HCT116 (cell line): ENCODE data around the gene GRXCR1. TPM values are rescaled to one million over a fixed set of nuclear protein-coding genes. Genes with fewer than 3 reads are reported as not detected.

ENCODE experiments used
- ATAC-seq: fragments of 200-7000 bp; cut with Tn5 transposase; 2 replicates; pipeline ENCODE4 v1.9.1; 2020; ENCODE audit warnings: mild to moderate bottlenecking, moderate library complexity
- BruUV-seq: library from RNA; stranded (reverse); fragments of 400-500 nt; replicated peaks from 2 replicates; lab custom pipeline; 2021; lab: Mats Ljungman, UMichigan
- CTCF ChIA-PET: fragments of 300-600 bp; sonication (Branson Sonifier 250); formaldehyde crosslinking; loops from one replicate; lab custom pipeline; 2021; ENCODE audit warnings: antibody characterized with exemption; lab: Charles Lee
- POLR2A ChIA-PET: fragments of 300-600, 350-600 bp; sonication (Branson Sonifier 250); formaldehyde crosslinking; loops from one replicate; lab custom pipeline; 2021; ENCODE audit warnings: antibody characterized with exemption; lab: Charles Lee
- RAD21 ChIA-PET, 2 experiments: fragments of 300-600 bp; sonication (Branson Sonifier 250); formaldehyde crosslinking; loops; one replicate each; lab custom pipeline; 2023; ENCODE audit warnings: low total read pairs in 2 of 2; ENCODE audit not compliant: uncharacterized antibody in 2 of 2, unreplicated experiment in 2 of 2, low non-redundant PET in 1 of 2; lab: Charles Lee
- DNase-seq: peaks from one replicate; pipeline ENCODE4 v3.0.0-alpha.2; 2010; ENCODE audit warnings: low read depth, low spot score
- H2AFZ ChIP-seq: fragments of 200-600 bp; shearing (Covaris generic), sonication (generic); 2 replicates; pipeline ENCODE4 v1.6.1; 2017; ENCODE audit warnings: low read depth, mixed run types, mixed read lengths, antibody characterized with exemption, low read length; ENCODE audit not compliant: poor library complexity, severe bottlenecking
- H3K27ac ChIP-seq: 2 replicates; pipeline ENCODE4 v1.5.1; 2012; ENCODE audit warnings: low read depth, low read length
- H3K27me3 ChIP-seq: fragments of 200-600 bp; sonication (generic); 2 replicates; pipeline ENCODE4 v1.6.1; 2016; ENCODE audit warnings: mixed run types, low read length, mixed read lengths; ENCODE audit not compliant: insufficient read depth
- H3K36me3 ChIP-seq, 2 experiments: fragments of 200-500 bp in 1 of 2; fragments of 200-600 bp in 1 of 2; sonication (Bioruptor generic) in 1 of 2; sonication (generic) in 1 of 2; 2 replicates each; pipeline versions ENCODE4 v1.5.1 to v1.6.1; 2014 to 2016; ENCODE audit warnings: low read length in 2 of 2, inconsistent platforms in 1 of 2, mixed read lengths in 1 of 2, mixed run types in 1 of 2; ENCODE audit not compliant: insufficient read depth in 2 of 2, control insufficient read depth in 1 of 2
- H3K4me1 ChIP-seq, 2 experiments: fragments of 200-600 bp in 1 of 2; sonication (generic) in 1 of 2; 2 replicates each; pipeline versions ENCODE4 v1.5.1 to v1.6.1; 2012 to 2017; ENCODE audit warnings: low read length in 2 of 2, inconsistent platforms in 1 of 2, mild to moderate bottlenecking in 1 of 2, mixed read lengths in 1 of 2, mixed run types in 1 of 2, moderate library complexity in 1 of 2; ENCODE audit not compliant: insufficient read depth in 2 of 2, control insufficient read depth in 1 of 2
- H3K4me2 ChIP-seq: fragments of 200-600 bp; sonication (generic); 2 replicates; pipeline ENCODE4 v1.6.1; 2017; ENCODE audit warnings: mixed run types, low read length, mixed read lengths
- H3K4me3 ChIP-seq, 2 experiments: fragments of 200-600 bp in 1 of 2; sonication (generic) in 1 of 2; replicated peaks in 1 of 2; 2 replicates each; pipeline ENCODE4 v1.5.1; 2011 to 2016; ENCODE audit warnings: low read length in 2 of 2, control low read depth in 1 of 2, low read depth in 1 of 2, mild to moderate bottlenecking in 1 of 2, mixed read lengths in 1 of 2, mixed run types in 1 of 2
- H3K79me2 ChIP-seq: fragments of 200-600 bp; sonication (generic); 2 replicates; pipeline ENCODE4 v1.6.1; 2017; ENCODE audit warnings: mild to moderate bottlenecking, mixed run types, low read length, moderate library complexity, mixed read lengths; ENCODE audit not compliant: insufficient read depth
- H3K9ac ChIP-seq: fragments of 200-600 bp; sonication (generic); 2 replicates; pipeline ENCODE4 v1.6.1; 2016; ENCODE audit warnings: low read length, mixed read lengths
- H3K9me2 ChIP-seq: fragments of 200-600 bp; sonication (generic), shearing (Covaris generic); 2 replicates; pipeline ENCODE4 v1.6.1; 2017; ENCODE audit warnings: mixed run types, mild to moderate bottlenecking, moderate library complexity; ENCODE audit not compliant: insufficient read depth
- H3K9me3 ChIP-seq, 2 experiments: fragments of 200-500 bp in 1 of 2; fragments of 200-600 bp in 1 of 2; sonication (Bioruptor generic) in 1 of 2; sonication (generic) in 1 of 2; 2 replicates each; pipeline ENCODE4 v1.6.1; 2014 to 2017; ENCODE audit warnings: low read length in 2 of 2, mixed read lengths in 2 of 2, inconsistent platforms in 1 of 2, low read depth in 1 of 2, mild to moderate bottlenecking in 1 of 2, mixed run types in 1 of 2, moderate library complexity in 1 of 2; ENCODE audit not compliant: control insufficient read depth in 1 of 2, insufficient read depth in 1 of 2
- H4K20me1 ChIP-seq: fragments of 200-600 bp; sonication (generic), shearing (Covaris generic); 2 replicates; pipeline ENCODE4 v1.6.1; 2017; ENCODE audit warnings: mixed run types, mild to moderate bottlenecking, moderate library complexity; ENCODE audit not compliant: insufficient read depth
- CBX3 ChIP-seq: IDR thresholded peaks from 2 replicates; pipeline ENCODE4 v1.6.1; 2012; ENCODE audit warnings: low read depth
- CEBPB ChIP-seq: IDR thresholded peaks from 2 replicates; pipeline ENCODE4 v1.6.1; 2012; ENCODE audit warnings: low read depth
- EGR1 ChIP-seq: IDR thresholded peaks from 2 replicates; pipeline ENCODE4 v1.6.1; 2012; ENCODE audit warnings: low read depth
- ELF1 ChIP-seq: IDR thresholded peaks from 2 replicates; pipeline ENCODE4 v1.6.1; 2012; ENCODE audit warnings: low read depth, borderline replicate concordance
- EZH2 ChIP-seq: fragments of 200-600 bp; sonication (generic); IDR thresholded peaks from 2 replicates; pipeline ENCODE4 v1.6.1; 2017; ENCODE audit warnings: antibody characterized with exemption, mixed run types
- FOSL1 ChIP-seq: IDR thresholded peaks from 2 replicates; pipeline ENCODE4 v1.6.1; 2012; ENCODE audit warnings: low read depth
- JUND ChIP-seq: IDR thresholded peaks from 2 replicates; pipeline ENCODE4 v1.6.1; 2012
- POLR2A ChIP-seq: IDR thresholded peaks from 2 replicates; pipeline ENCODE4 v1.7.0; 2011; ENCODE audit warnings: borderline replicate concordance; ENCODE audit not compliant: insufficient read depth, insufficient read length; ENCODE audit errors: extremely low read depth
- POLR2AphosphoS5 ChIP-seq: IDR thresholded peaks from 2 replicates; pipeline ENCODE4 v1.6.1; 2011; ENCODE audit warnings: mild to moderate bottlenecking, low read depth, low read length, moderate library complexity
- RAD21 ChIP-seq: IDR thresholded peaks from 2 replicates; pipeline ENCODE4 v1.6.1; 2012; ENCODE audit warnings: low read depth, mild to moderate bottlenecking
- SIN3A ChIP-seq: IDR thresholded peaks from 2 replicates; pipeline ENCODE4 v1.6.1; 2012; ENCODE audit warnings: low read depth
- SP1 ChIP-seq: IDR thresholded peaks from 2 replicates; pipeline ENCODE4 v1.6.1; 2012; ENCODE audit warnings: low read depth
- TCF7L2 ChIP-seq: IDR thresholded peaks from 2 replicates; pipeline ENCODE4 v1.7.0; 2011; ENCODE audit warnings: borderline replicate concordance, inconsistent platforms; ENCODE audit not compliant: insufficient read depth, insufficient read length; ENCODE audit errors: extremely low read depth
- ZFX ChIP-seq: fragments of 450-650 bp; IDR thresholded peaks from 2 replicates; pipeline ENCODE4 v1.6.1; 2017
- ZNF274 ChIP-seq: fragments of 200-500 bp; sonication (Bioruptor generic); IDR thresholded peaks from 2 replicates; pipeline ENCODE4 v1.6.1; 2014; ENCODE audit warnings: mild to moderate bottlenecking, low read depth, low read length, inconsistent platforms
- intact Hi-C: fragments of 100-400 bp; cut with micrococcal nuclease; formaldehyde crosslinking; loops from 2 replicates; pipeline ENCODE4 v1.10.0; 2022
- total RNA-seq: library from RNA; stranded (reverse); gene quantifications from one replicate; pipeline ENCODE4 v1.2.1, GENCODE V29; 2021; ENCODE audit not compliant: unreplicated experiment
- TF ChIP-seq, protein P1 (sequence below): IDR thresholded peaks from 2 replicates; pipeline ENCODE4 v1.6.1; 2011; ENCODE audit warnings: mild to moderate bottlenecking, low read length, moderate library complexity; ENCODE audit not compliant: insufficient replicate concordance; ENCODE audit errors: extremely low read depth
- TF ChIP-seq, protein P2 (sequence below): IDR thresholded peaks from 2 replicates; pipeline ENCODE4 v1.6.1; 2012
- TF ChIP-seq, protein P3 (sequence below): IDR thresholded peaks from 2 replicates; pipeline ENCODE4 v1.6.1; 2012
- TF ChIP-seq, protein P4 (sequence below): IDR thresholded peaks from 2 replicates; pipeline ENCODE4 v1.6.1; 2012; ENCODE audit warnings: low read depth

GRXCR1 gene
- total RNA-seq, 1 experiment from 2014 or later: not detected

DNA sequence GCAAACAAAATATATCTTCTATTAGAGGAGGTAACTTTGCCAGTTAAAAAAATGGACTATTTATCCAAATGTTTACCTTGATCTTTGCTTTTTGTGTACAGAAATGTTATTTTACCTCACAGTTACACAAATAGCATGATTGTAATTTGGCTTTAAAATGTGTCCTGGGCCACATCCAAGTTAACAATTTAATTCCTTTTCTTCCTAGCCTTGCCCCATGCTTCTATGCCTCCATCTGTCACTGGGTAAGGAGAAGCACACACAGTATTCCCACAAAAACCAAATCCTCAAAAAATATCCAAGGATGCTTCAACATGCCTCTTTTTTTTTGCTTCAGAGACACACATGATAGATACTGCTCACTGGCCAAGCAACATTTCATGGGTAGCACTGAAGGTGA lies 30.9 kb downstream of the GRXCR1 start:
- ATAC-seq (no peak), DNase-seq (no peak)
- Histone ChIP-seq H3K27ac (no peak overlapping the region), H3K4me3 (no peak overlapping the region), H4K20me1 (no peaks in the 10 kb centered on the region), H2AFZ (no peak overlapping the region), H3K36me3 (no peaks in the 10 kb centered on the region)
- TF ChIP-seq CEBPB (no peak), POLR2A (no peak), TCF7L2 (no peak), POLR2AphosphoS5 (no peak), FOSL1 (no peak), EGR1 (no peak), ZFX (no peak), CBX3 (no peak), SP1 (no peak), JUND (no peak), RAD21 (no peak), ZNF274 (no peak), ELF1 (no peak), EZH2 (no peak), SIN3A (no peak)
- TF ChIP-seq, protein P1, sequence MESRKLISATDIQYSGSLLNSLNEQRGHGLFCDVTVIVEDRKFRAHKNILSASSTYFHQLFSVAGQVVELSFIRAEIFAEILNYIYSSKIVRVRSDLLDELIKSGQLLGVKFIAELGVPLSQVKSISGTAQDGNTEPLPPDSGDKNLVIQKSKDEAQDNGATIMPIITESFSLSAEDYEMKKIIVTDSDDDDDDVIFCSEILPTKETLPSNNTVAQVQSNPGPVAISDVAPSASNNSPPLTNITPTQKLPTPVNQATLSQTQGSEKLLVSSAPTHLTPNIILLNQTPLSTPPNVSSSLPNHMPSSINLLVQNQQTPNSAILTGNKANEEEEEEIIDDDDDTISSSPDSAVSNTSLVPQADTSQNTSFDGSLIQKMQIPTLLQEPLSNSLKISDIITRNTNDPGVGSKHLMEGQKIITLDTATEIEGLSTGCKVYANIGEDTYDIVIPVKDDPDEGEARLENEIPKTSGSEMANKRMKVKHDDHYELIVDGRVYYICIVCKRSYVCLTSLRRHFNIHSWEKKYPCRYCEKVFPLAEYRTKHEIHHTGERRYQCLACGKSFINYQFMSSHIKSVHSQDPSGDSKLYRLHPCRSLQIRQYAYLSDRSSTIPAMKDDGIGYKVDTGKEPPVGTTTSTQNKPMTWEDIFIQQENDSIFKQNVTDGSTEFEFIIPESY: no peak
- TF ChIP-seq, protein P2, sequence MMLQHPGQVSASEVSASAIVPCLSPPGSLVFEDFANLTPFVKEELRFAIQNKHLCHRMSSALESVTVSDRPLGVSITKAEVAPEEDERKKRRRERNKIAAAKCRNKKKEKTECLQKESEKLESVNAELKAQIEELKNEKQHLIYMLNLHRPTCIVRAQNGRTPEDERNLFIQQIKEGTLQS: no peak
- TF ChIP-seq, protein P3, sequence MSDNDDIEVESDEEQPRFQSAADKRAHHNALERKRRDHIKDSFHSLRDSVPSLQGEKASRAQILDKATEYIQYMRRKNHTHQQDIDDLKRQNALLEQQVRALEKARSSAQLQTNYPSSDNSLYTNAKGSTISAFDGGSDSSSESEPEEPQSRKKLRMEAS: no peak
- TF ChIP-seq, protein P4, sequence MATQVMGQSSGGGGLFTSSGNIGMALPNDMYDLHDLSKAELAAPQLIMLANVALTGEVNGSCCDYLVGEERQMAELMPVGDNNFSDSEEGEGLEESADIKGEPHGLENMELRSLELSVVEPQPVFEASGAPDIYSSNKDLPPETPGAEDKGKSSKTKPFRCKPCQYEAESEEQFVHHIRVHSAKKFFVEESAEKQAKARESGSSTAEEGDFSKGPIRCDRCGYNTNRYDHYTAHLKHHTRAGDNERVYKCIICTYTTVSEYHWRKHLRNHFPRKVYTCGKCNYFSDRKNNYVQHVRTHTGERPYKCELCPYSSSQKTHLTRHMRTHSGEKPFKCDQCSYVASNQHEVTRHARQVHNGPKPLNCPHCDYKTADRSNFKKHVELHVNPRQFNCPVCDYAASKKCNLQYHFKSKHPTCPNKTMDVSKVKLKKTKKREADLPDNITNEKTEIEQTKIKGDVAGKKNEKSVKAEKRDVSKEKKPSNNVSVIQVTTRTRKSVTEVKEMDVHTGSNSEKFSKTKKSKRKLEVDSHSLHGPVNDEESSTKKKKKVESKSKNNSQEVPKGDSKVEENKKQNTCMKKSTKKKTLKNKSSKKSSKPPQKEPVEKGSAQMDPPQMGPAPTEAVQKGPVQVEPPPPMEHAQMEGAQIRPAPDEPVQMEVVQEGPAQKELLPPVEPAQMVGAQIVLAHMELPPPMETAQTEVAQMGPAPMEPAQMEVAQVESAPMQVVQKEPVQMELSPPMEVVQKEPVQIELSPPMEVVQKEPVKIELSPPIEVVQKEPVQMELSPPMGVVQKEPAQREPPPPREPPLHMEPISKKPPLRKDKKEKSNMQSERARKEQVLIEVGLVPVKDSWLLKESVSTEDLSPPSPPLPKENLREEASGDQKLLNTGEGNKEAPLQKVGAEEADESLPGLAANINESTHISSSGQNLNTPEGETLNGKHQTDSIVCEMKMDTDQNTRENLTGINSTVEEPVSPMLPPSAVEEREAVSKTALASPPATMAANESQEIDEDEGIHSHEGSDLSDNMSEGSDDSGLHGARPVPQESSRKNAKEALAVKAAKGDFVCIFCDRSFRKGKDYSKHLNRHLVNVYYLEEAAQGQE: no peak
- TF ChIP-seq, all 23 proteins: peak for 0
- no TSS peak for BruUV-seq
- Histone ChIP-seq H3K27me3 (no peaks in the 10 kb centered on the region), H3K4me2 (no peak overlapping the region), H3K9ac (no peak overlapping the region), H3K4me1 (no peaks in the 10 kb centered on the region), H3K9me2 (no peaks in the 10 kb centered on the region), H3K9me3 (peaks cover 0 to 3% of the 10 kb centered on the region in 2 experiments; a peak in 2 of 4 replicates), H3K79me2 (no peaks in the 10 kb centered on the region)
- ChIA-PET CTCF (no interaction called here), POLR2A (no interaction called here), RAD21 (no interaction called here)
- intact Hi-C loops: no loop called here
